NCI-H226 (cell line): Measurements from ENCODE around the gene GCNT1.
"Not testable (repeated sequence)": the region's sequence is repeated elsewhere in the genome, so short reads cannot be mapped to it uniquely, and the experiment has no call there.

Experiments
- DNase-seq: peaks from one replicate; pipeline ENCODE4 v3.0.0-alpha.2; 2015

The GCNT1 gene

DNA sequence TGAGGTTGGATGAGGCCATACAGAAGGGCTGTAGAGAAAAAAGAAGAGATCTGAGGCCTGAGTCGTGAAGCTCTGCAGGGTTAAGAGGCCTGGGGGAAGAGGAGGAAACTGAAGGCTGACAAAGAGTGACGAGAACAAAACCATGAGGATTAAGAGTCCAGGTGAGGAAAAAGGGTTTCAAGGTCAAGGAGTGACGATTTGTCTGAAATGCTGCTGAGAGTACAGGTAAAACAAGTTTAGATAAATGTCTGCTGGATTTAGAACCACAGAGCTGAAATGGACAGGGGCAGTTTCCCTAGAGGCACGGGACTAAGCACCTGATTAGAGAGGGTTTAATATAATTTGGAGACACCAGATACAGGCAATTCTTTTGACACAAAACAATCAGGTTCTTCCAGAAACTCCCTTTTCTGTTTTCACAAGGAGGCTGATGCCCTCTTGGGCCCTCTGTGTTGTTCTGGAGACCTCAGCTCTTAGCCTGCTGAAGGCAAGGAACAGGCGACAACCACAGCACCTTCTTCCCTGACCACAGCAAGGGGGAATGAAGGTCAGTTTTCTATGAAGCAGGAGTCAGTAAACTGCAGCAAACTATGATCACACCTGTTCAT lies 14.6 kb upstream of the GCNT1 start:
- DNase-seq, result no peak

DNA sequence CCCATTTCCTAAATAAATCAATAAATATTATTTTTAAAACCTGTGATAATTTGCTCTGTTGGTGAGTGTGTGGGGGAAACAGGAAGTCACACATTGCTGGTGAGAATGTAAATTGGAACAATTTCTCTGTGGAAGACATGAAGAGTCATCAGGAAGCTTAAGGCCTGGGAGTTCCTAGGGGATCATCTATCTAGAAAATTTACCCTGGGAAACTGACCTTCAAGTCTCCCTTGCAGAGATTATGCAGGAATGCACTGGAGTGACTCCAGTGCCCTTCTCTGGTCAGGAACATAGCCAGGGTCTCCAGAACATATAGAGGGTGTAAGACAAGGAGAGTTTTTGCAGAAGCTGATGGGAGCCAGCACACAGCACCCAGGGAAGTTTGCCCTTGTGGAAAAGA lies 13.0 kb upstream of the GCNT1 start:
- DNase-seq, result no peak

DNA sequence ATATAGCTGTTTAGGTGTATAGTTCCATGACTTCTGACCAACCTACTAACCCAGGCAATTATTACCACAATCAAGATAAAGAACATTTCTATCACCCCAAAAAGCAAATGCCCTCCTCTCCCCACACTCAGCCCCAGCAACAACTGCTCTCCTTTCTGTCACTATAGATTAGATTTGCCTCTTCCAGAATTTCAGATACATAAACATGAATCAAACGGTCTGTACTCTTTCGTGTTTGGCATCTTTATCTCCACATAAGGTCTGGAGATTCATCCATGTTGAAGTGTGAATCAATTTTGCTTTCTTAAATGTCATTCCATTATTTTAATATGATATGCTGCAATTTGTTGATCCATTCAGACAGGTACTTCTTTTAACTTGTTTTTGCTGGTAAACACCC lies 10.5 kb upstream of the GCNT1 start:
- DNase-seq, result no peak

DNA sequence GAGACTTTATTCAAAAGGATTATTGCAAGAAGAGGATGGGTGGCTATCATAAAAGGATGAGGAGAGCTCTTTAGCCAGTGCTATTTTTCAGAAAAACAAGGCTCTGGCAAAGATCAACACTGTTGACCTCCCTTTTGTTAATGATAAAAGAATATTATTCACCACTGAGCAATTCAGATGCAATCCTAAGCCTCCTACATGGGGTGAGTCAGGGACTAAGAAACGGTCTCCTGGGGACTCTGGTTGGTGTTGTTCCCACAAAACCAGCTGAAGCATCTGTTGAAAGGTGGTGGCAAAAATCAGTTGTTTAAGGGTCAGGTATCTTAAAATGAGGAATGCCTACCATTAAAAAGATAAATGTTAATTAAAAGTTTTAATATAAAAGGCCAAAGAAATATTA lies 7.7 kb upstream of the GCNT1 start:
- peak; percentile 74 for DNase-seq

DNA sequence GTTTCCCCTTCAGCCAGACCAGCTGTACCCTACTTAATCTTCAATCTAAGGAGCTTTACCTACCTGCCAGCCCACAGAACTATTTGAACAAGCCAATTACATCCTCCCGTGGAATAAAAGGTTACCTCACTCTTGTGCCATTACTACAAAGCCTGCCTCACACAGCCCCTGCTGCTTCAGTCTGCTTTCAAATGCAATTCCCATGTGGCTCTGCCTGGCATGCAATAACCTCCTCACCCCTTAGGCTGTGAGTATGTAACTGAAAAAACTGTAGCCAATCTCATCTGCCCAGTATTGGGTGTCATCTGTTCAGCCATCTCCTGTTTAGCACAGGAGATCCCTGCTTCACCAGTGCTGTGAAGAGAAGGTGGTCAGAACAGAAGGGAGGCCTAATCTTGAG lies 6.1 kb upstream of the GCNT1 start:
- DNase-seq, result no peak

DNA sequence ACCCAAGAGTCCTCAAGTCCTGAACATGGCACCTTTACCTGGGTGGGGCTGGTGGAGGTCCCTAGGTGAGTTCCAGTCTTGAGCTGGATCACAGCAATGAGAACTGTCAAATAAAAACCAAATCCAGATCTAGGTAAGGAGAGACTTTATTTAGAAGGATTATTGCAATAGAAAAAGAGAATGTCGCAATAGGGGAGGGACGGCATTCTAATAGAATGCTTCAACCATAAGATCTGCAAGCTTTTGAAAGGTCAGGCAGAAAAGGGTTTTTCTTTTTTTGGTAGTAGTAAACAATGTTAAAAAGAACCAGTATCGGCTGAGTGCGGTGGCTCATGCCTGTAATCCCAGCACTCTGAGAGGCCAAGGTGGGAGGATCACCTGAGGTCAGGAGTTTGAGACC lies 5.2 kb upstream of the GCNT1 start:
- DNase-seq, result no peak

DNA sequence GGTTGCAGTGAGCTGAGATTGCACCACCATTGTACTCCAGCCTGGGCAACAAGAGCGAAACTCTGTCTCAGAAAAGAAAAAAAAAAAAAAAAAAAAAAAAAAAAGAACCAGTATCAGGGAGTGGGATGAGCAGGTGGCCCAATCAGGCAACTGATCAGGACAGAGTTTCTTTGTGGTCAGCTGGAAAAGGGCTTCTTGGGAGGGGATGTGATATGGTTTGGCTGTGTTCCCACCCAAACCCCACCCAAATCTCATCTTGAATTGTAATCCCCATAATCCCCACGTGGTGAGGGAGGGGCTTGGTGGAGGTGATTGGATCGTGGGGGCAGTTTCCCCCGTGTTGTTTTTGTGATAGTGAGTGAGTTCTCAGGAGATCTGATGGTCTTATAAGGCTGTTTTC lies 4.7 kb upstream of the GCNT1 start:
- DNase-seq, result no peak

DNA sequence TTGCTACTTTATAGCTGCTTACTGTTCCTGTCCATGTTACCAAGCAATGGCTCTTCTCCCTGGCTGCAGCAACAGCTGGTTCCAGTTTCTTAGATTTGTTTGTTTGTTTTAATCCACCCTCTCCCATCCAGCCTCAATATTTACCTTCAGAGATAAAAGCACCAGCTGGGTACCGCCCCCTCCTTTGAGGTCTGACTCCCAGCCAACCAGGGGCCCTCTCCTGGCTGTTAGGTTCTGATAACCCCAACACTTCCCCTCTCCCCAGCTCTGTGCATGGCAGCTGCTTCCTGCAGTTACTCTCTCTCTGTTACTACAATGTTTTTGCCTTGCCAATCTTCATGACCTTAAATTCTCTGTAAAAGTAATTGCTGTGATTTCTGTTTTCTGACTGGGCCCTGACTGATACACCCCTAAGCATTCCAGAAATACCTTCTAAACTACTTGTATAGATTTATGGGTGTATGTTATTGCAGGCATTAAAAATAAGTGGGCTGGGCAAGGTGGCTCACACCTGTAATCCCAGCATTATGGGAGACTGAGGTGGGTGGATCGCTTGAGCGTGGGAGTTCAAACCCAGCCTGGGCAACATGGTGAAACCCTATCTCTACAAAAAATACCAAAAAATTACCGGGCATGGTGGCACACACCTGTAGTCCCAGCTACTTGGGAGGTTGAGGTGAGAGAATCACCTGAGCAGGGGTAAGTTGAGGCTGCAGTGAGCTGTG lies 2.6 kb upstream of the GCNT1 start:
- peak; percentile 80 for DNase-seq

DNA sequence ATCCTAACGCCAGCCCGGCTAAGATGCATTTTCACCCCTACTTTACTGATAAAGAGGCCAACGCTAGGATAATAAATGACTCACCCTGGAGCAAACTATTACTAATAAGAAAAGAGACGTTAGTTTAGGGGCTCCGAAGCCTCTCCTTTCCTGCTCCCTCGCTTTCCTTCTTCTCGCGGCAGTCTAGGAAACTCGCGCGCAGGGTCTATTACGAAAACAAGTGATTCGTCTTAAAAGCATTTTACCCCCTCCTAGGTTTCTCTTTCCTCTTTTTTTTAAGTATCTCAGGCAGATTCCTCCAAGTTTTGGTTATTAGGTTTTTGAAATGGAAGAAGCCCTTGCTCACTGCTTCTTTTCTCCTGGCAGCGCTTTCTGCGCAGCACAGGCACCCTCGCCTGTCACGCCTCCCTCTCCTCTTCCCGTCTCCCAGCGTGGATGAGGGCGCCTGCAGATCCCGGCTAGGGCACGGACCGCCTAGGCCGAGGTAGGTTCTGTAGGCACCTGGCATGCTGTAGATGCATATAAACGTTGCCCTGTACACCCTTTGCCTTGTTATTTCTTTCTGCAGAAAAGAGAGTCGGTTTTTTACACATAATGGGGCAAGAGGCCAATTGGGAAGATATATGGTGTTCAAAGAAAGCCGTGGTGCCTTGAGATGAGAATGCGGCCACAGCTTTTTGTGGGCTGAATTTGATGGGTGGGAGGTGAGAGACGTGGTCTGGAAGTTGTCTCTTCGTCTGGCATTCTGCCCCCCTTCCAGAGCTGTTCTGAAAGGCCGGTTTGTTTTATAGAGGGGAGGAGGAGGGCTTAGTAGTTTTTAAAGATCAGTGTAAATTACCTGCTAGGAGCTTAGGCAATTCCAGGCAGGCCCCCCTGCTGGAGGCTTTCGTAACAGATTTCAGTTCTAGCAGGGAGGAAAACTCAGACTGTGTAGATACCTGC lies 983 bp downstream of the GCNT1 start:
- peak; percentile 64 for DNase-seq

DNA sequence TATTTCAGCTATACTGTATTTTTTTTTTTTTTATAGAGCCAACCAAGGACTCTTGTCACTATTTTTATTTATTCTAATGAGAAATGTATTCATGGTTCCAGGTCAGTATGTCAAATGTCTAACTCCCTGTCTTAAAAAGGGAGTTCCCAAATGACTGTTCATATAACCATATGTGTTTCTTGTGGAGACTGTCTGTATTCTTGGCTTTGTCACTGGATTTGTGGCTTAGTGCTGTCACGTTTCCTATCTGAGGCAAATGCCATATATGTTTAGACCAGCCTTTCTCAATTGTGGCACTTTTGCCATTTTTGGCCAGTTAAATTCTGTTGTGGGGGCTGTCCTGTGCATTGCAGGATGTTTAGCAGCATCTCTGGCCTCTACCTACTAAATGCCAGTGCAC lies 3.1 kb downstream of the GCNT1 start:
- DNase-seq, result no peak

DNA sequence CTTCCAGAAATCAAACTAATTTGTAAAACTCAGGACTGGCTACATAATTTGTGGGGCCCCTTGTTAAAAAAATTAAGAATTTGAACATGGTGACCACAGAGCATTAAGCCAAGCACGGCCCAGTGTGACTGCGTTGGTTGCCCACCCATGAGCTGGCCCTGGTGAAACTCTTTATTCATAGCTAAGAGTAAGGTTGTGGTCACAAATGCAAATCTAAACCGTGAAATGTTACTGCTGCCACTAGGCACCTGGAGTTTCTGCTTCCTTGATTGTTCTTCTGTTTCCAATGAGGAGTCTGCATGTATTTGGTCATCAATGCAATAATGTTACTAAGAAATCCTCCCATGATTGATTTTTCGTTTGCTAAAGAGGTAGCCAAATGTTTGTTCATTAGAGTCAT lies 4.2 kb downstream of the GCNT1 start:
- no peak for DNase-seq

DNA sequence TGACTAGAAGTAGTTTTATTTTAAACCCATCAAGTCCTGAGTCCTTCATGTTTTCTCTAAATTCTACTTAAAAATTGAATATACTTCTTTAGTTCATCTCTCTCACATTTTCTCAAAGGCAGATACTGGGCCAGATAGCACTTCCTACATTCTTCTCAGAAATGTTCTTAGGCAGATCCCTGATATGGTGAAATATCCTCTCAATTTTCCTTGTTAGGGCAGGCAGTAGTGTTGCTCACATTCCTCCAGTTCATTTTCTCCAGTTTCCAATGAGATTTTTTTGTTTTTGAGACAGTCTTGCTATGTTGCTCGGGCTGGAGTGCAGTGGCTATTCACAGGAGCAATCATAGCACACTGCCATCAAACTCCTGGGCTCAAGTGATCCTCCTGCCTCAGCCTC lies 5.7 kb downstream of the GCNT1 start:
- DNase-seq, result no peak

DNA sequence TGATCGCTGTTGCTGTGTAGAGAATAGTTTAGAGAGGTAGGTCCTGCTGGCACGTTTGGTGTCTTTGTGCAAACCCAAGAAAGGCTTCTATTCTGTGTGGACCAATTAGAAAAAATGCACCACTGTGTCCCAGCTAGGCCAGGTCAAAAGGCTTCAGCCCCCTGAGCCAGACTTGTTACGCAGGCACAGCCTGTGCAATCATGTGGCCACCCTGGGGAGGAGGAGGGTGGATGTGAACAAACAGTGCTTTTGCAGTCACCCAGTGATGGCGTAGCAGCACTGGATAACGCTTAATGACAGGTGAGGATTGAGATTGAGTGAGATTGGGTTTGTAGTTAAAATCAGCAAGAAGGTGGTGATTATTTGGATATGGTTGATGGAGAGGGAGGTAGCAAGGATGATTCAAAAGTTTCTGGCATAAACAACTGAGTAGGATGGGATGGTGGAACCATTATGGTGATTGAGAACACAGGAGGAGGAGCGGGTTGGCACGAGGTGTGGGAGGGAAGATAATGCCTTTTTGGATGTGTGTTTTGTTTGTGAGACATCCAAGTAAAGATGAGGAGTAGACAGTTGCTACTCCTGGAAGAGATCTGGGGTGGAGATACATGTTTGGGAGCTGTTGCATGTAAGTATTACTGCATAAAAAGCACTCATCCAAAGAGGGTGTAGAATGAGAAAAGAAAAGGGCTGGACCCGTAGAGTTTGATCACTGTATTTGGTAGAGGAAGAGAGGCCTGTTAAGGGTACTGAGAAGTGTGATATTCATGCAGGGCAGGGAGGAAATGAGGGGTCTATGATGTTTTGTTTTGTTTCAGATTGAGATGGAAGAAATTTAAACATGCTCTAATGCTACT lies 6.7 kb downstream of the GCNT1 start:
- DNase-seq, result no peak

DNA sequence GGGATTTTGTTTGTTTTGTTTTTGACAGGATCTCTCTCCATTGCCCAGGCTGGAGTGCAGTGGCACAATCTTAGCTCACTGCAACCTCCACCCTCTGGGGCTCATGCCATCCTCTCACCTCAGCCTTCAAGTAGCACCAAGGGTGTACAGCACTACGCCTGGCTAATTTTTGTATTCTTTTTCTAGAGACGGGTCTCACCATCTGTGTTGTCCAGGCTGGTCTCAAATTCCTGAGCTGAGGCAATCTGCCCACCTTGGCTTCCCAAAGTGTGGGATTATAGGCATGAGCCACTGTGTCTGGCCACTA lies 7.3 kb downstream of the GCNT1 start:
- no peak for DNase-seq

DNA sequence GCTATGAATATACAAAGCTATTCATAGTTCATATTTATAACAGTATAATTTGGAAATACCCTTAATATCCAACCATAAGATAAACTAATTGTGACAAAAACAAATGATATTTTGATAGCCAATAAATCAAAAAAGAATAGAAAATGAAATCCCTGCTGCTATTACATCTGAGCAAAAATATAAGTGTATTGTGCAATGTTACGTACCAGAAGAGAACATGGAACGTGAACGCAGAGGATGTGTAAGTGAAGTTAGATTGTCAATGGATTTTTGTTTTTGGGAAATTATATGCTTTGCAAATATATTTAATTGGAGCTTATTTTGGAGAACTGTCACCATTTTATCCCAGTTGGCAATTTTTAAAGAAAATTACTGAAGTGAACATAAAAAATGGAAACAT lies 15.4 kb downstream of the GCNT1 start:
- DNase-seq, result no peak

DNA sequence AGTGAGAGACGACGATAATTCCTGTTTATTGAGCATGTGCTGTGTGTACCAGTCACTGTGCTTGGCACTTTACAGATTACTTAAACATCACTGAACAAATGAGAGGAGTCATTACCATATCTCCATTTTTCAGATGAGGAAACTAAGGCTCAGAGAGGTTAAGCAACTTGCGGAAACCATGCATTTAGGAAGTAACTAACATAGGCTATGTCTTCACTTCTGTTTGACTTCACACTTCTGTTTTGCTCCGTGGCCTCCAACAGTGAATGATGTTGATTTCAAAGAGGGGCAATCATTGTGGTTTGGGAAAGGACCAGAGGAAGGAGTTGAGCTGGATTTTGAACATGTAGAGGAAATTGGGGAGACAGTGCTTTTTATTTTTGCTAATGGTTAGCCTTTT lies 16.7 kb downstream of the GCNT1 start:
- DNase-seq, result no peak

DNA sequence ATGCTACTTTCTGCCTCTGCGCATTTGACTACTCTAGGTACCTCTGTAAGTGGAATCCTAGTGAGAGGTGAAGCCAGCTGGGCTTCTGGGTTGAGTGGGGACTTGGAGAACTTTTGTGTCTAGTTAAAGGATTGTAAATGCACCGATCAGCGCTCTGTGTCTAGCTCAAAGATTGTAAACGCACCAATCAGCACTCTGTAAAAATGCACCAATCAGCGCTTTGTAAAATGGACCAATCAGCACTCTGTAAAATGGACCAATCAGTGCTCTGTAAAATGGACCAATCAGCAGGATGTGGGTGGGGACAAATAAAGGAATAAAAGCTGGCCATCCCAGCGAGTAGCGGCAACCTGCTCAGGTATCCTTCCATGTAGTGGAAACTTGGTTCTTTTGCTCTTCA lies 18.8 kb downstream of the GCNT1 start:
- DNase-seq, result not testable (repeated sequence)

DNA sequence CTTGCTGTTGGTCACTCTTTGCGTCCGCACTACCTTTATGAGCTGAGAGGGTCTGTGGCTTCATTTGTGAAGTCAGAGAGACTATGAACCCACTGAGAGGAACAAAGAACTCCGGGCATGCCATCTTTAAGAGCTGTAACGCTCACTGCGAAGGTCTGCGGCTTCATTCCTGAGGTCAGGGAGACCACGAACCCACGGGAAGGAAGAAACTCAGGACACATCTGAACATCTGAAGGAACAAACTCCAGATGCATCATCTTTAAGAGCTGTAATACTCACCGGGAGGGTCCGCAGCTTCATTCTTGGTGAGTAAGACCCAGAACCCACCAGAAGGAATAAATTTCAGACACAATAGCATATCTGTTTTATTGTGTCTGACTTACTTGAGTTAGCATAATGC lies 19.2 kb downstream of the GCNT1 start:
- DNase-seq, result no peak

DNA sequence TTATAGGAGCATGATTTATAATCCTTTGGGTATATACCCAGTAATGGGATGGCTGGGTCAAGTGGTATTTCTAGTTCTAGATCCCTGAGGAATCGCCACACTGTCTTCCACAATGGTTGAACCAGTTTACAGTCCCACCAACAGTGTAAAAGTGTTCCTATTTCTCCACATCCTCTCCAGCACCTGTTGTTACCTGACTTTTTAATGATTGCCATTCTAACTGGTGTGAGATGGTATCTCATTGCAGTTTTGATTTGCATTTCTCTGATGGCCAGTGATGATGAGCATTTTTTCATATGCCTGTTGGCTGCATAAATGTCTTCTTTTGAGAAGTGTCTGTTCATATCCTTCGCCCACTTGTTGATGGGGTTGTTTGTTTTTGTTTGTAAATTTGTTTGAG lies 20.4 kb downstream of the GCNT1 start:
- DNase-seq, result not testable (repeated sequence)

DNA sequence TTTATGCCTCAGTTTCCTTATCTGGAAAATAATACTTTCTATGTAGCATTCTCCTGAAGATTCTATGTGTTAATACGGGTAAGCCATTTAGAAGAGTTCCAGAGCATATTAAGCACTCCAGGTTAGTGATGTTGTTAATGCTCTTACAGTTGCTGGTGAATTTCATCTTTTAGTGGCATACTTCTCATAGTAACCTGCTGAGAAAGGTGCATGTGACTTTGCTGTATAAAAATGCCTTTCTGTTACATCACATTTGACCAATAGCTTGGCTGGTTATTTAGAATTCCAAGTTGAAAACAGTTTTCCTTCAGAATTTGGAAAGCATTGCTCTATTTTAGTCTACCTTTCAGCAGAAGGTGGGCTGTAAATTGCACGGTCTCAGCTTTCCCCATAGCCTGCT lies 27.2 kb downstream of the GCNT1 start:
- no peak for DNase-seq

DNA sequence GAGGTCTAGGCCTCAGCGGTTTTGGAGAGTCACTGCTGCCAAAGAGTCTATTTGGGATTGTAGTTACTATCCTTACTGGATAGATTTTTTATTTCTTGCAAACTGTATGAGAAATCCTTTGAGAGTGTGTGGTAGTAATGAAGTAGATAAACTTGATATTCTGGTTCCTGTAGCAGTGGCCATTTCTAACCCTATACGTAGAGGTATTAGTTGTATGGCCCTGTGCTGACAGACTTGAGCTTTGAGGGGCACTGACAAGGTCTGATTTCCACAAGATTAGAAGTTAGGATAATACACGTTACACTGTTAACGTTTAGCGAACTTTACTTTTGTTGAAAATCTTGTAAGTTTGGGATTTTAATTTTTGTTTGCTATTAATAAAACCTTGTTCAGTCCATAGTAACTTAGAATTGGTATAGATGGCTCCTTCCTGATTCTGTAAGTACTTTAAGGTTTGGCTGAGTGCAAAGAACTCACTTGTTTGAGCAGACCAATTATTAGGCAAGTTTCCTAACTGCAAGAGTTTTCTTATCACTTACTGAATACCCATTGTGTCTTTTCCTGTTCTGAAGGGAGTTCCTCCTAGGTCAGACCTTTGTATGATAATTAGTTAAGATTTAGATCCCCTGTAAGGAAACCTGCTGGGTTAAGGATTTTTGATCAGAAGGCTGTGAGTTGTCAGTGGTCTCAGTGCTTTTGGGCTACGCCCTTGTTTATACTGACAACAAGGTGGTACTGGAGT lies 31.4 kb downstream of the GCNT1 start:
- no peak for DNase-seq

DNA sequence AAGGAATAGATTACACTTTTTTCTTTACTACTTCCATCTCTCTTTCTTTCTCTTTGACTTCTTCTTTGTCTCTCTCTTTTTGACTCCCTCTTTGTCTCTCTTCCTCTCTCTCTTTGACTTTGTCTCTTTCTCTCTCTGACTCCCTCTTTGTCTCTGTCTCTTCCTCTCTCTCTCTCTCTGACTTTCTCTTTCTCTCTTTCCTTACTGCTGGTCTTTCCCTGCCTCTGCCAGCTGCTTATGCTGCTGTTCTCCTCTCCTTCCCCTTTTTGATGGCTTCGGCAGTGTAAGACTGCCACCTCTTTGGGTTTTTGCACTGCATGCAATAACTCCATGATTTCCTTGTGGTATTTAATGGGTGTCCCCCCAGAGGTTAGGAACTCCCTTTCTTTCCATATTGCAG lies 32.1 kb downstream of the GCNT1 start:
- DNase-seq, result not testable (repeated sequence)
